NCI-H2107 (cell line): ENCODE data around the gene ZNF554.
"Not testable (repeated sequence)": the region's sequence is repeated elsewhere in the genome, so short reads cannot be mapped to it uniquely, and the experiment has no call there.

Source experiments
- DNase-seq: peaks from one replicate; lab custom pipeline; 2025; lab: John Stamatoyannopoulos, UW

The ZNF554 gene

DNA sequence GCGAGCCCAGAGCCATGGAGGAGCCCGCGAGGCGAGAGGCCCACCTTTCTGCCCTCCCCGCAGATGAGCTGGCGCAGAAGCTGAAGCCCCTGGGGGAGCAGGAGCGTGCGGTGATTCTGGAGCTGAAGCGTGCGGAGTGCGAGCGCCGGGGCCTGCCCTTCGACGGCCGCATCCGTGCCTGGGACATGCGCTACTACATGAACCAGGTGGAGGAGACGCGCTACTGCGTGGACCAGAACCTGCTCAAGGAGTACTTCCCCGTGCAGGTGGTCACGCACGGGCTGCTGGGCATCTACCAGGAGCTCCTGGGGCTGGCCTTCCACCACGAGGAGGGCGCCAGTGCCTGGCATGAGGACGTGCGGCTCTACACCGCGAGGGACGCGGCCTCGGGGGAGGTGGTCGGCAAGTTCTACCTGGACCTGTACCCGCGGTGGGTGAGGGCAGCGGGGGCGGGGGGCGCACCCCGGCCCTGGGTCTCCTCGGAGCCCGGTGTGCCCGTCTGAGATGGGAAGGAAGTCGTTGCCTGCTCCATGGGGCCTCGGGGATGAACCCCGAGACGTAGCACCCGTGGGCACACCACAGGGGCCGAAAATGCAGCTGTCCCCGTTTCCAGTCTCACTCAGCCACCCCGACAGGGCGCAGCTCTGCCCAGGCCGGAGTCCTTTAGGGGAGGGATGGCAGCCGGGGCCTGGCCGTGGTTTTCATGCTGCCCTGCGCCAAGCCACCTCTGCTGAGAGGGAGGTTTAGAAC, 12.1 kb upstream of the ZNF554 start:
- no peak for DNase-seq

- no peak for DNase-seq
These were observed 11.3 kb upstream of the ZNF554 start for GRCh38 chr19:2808129-2808941.

DNA sequence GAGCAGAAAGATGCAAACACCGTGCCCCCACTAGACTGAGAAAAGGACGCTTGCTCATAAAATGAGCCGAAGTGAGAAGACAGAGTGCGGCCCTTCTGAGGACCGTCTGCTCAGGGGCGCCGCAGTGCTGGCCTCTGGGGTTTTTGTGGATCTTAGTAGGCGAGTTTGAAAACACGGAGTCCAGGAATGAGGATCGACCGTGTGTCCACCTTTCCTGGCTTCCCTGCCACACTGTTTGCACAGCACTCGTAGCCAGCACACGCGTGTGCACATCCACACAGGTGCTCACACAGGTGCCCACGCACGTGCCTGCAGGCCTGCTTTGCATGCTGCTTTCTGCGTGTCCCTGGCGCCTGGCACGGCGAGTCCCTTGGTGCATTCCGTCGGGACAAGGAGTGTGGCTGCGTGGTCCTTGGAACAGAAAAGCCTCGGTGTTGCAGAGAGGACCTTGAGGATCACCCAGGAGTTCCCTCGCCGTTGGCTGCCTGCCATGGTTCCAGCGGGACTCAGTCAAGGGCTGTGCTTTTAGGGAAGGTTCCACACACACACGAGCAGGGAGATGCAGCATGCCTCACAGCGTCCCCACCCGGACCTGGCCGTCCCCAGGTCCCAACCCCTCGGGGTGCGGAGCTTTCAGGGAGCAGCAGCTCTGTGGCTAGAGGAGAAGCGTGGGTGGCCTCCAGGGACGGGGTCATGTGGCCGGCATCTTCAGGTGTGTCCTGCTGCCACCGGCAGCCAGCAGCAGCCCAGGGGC, 10.1 kb upstream of the ZNF554 start:
- DNase-seq: no peak

DNA sequence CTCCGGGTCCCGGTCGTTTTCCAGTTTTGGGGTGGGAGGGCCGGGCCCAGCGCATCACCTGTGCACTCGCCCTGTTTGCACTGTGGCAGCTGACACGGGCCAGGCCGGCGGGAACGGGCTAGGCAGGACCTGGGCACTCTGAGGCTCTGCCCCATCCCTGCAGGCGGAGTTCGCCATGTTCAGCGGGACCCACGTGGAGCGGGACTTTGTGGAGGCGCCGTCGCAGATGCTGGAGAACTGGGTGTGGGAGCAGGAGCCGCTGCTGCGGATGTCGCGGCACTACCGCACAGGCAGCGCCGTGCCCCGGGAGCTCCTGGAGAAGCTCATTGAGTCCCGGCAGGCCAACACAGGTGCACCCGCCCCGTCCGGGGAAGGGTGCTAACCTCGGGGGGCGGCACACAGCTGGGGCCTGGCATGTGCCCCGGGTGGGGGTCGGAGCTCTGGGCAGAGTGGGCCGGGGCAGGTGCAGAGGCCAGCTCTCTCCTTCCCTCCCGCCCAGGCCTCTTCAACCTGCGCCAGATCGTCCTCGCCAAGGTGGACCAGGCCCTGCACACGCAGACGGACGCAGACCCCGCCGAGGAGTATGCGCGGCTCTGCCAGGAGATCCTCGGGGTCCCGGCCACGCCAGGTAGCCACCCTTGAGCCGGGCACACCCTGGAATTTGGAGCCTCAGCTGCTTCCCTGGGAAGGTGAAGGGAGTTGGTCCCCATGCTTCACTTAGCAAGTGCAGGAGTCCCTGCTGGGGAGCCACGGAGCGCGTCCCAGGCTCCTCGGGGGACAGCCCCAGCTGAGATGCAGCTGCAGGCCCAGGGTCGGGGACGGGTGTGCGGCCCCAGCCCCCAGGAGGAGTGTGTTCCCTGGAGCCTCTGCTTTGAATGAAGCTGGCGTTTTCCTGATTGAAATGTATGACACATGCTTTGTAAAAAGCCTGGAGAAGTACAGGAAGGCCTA, 9.3 kb upstream of the ZNF554 start:
- no peak for DNase-seq

- no peak for DNase-seq
These were observed 8.4 kb upstream of the ZNF554 start for GRCh38 chr19:2811221-2811722.

GRCh38 chr19:2811735-2812413, 7.8 kb upstream of the ZNF554 start:
- no peak for DNase-seq

DNA sequence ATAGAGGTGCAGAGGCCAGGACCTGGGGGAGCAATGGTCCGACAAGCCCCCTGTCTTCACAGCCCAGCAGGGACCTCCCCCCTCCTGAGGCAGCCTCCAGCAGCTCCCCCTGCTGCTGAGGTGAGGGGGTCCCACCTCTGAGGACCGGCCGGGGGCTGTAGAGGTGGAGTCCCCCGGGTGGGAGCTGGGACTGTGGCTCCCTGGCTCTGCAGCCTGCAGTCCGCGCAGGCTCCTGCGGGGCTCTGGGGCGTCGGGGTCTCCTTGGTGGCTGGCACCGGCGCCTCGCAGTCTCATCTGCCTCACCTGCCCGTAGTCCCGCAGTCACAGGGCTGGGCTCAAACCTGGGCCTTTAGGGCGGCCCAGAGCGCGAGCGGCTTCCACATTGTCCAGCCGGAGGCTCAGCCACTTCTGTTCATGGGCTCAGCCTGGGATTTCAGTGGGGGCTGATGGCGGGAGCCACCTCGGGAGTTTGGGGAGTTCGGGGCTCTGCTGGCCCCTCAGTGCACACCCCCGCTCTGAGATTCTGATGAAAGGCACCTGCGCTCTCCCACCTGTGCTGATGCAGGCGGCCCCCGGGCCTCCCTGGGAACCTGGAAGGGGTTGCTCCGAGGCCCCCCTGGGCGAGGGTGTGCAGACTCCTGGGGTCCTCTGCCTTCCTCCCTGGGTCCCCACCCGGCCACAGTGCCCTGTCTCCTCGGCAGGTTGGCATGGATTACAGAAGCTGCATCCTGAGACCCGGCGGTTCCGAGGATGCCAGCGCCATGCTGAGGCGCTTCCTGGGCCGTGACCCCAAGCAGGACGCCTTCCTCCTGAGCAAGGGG, 7.0 kb upstream of the ZNF554 start:
- DNase-seq: no peak

DNA sequence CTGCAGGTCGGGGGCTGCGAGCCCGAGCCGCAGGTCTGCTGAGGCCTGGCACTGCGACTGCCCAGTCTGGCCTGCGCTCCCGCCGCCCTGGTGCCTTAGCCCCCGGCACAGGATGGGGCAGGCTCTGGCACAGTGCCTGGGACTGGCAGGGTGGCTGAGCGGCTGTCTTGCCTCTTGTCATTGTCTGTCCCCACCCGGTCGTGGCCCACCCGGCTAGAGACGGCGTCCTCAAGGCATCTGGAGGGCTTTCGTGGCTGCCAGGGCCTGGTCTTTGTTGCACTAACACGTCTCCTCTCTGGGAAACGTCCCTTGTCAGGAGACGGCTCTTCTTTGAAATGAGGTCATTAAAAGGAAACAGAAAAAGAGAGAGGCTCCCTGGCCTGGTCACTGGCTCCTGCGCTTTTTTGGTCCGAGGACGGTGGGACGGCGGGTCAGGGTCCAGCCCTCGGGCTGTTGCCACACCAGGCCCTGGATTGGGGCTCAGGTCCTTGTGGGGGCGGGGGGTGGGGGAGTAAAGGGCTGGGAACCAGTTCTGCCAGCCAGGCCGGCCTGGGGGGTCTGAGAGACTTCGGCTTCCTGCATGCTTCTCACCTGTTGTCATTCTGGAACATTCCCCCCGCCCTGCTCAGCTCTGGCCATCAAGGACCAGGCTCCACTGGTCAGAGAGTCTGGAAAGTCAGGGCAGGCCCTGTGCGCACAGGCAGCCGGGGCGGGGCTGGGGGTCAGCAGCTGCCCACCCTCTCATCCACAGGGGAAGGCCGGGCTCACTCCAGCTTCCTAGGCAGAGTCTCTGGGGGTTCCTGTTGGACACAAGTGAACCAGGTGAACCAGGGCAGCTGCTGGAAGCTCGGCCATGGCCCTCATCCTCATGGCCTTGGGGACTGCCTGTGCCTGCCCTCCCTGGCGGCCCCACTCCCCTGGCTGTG, 6.2 kb upstream of the ZNF554 start:
- no peak for DNase-seq

- DNase-seq: no peak
These were observed 5.2 kb upstream of the ZNF554 start for GRCh38 chr19:2814426-2814825.

GRCh38 chr19:2815191-2815614, 4.5 kb upstream of the ZNF554 start:
- DNase-seq: no peak

DNA sequence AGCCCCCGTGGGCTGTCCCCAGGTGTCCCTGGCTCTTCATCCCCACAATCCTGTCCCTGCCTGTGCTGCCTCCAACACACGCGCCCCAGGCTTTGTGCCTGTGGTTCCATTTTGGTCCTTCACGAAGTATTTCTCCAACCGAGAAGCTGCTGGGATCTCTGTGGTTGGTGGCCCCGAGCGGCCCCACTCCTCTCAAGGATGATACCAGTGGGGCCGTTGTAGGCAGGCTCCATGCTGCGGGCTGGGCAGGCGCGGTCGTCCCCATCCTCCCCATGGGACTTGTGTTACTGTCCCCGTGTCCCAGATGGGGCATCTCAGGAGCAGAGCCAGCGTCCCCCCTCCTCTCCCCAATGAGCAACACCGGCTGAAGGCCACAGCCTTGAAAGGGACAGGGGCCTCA, 3.7 kb upstream of the ZNF554 start:
- no peak for DNase-seq

GRCh38 chr19:2816641-2817040, 3.0 kb upstream of the ZNF554 start:
- no peak for DNase-seq

GRCh38 chr19:2817237-2817829, 2.3 kb upstream of the ZNF554 start:
- DNase-seq: not testable (repeated sequence)

DNA sequence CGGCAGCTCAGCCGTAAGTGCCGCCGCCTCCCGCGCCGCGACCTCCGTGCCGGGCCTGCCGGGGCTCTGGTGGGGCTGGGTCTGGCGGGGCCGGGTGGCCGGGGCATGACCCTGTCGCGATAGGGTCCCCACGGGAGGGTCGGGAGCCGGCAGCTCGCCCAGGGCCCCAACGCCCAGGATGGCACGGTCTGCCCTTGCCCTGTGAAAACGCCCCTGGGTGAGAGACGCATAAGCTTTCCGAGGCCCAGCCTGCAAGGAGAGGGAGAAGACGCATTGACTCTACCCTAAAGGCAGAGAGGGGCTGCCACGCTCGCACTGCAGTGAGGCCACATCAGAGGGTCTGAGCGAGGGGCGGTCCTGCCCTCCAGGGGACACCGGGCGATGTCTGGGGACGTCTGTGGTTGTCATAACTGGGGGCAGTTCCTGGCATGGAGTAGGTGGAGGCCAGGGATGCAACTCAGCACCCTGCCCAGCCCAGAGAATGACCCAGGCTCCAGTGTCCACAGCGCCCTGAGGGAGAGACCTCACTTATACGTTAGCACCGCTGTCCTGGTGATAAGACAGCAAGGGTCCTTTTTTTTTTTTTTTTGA, 539 bp downstream of the ZNF554 start:
- DNase-seq: no peak

GRCh38 chr19:2822846-2823245, 3.2 kb downstream of the ZNF554 start:
- DNase-seq: no peak

DNA sequence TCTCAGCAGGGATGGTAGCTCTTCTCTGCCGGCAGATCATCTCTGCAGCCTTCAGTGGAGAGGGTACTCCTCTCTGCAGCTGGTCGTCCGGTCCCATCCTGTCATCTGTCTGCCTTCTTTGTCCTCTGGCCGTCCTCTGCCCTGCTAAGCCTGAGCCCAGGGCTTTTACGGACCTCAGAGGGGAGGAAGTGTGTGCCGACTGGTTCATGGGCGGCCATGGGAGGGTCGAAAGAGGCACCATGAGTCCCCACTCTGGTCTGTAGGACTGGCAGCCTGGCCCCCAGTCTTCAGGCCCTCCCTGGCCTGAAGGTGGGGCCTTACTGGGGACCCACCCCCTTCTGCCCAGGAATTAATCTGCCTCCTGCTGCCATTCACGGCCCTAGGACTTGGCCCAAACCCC, 4.0 kb downstream of the ZNF554 start:
- no peak for DNase-seq

DNA sequence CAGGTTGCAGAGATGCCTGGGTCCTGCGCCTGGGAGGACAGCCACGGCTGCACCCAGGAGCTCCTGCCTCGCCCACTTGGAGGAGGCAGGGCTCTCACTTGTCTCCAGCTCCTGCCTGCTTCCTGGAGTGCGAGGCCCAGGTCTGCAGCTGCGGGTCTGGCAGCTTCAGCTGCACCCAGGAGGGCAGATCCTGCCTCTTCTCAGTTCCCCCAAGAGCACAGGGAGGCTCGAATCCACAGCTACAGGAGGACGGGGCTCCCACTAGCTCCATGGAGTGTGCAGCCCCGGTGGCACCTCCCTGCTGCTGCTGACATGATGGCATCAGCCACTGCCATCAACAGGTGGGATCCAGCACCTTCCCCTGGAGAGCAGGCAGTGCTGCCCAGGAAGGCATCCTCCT, 4.5 kb downstream of the ZNF554 start:
- DNase-seq: no peak

GRCh38 chr19:2827022-2827421, 7.4 kb downstream of the ZNF554 start:
- no peak for DNase-seq
